DMS153 (cell line): ENCODE results near the gene INSYN2B.

Experiments
- DNase-seq: peaks from one replicate; lab custom pipeline; 2025; lab: John Stamatoyannopoulos, UW

INSYN2B gene

GRCh38 chr5:169889572-169889971 lies 90.7 kb downstream of the INSYN2B start:
- DNase-seq: no peak

- DNase-seq: no peak
Measured at GRCh38 chr5:169886677-169887076, 93.6 kb downstream of the INSYN2B start.

GRCh38 chr5:169886033-169886432 lies 94.3 kb downstream of the INSYN2B start:
- DNase-seq: no peak

GRCh38 chr5:169881702-169882303 lies 98.5 kb downstream of the INSYN2B start:
- DNase-seq: no peak

- DNase-seq: no peak
Measured at GRCh38 chr5:169880785-169881184, 99.5 kb downstream of the INSYN2B start.

- DNase-seq: no peak
Measured at GRCh38 chr5:169880012-169880663, 100.2 kb downstream of the INSYN2B start.

GRCh38 chr5:169876386-169876785 lies 103.9 kb downstream of the INSYN2B start:
- no peak for DNase-seq

GRCh38 chr5:169875731-169876130 lies 104.6 kb downstream of the INSYN2B start:
- no peak for DNase-seq

- DNase-seq: no peak
Measured at GRCh38 chr5:169875091-169875728, 105.1 kb downstream of the INSYN2B start.

GRCh38 chr5:169874621-169875020 lies 105.7 kb downstream of the INSYN2B start:
- DNase-seq: no peak

- DNase-seq: no peak
Measured at GRCh38 chr5:169873642-169874041, 106.7 kb downstream of the INSYN2B start.

- no peak for DNase-seq
Measured at GRCh38 chr5:169871826-169872490, 108.3 kb downstream of the INSYN2B start.

GRCh38 chr5:169870211-169870610 lies 110.1 kb downstream of the INSYN2B start:
- no peak for DNase-seq

- no peak for DNase-seq
Measured at GRCh38 chr5:169869066-169869465, 111.2 kb downstream of the INSYN2B start.

- no peak for DNase-seq
Measured at GRCh38 chr5:169867347-169867746, 112.9 kb downstream of the INSYN2B start.

GRCh38 chr5:169864483-169864882 lies 115.8 kb downstream of the INSYN2B start:
- no peak for DNase-seq

- DNase-seq: no peak
Measured at GRCh38 chr5:169862391-169862811, 117.9 kb downstream of the INSYN2B start.

- DNase-seq: no peak
Measured at GRCh38 chr5:169861934-169862333, 118.4 kb downstream of the INSYN2B start.

GRCh38 chr5:169861433-169861832 lies 118.9 kb downstream of the INSYN2B start:
- DNase-seq: no peak

- DNase-seq: no peak
Measured at GRCh38 chr5:169860585-169860984, 119.7 kb downstream of the INSYN2B start.

- DNase-seq: no peak
Measured at GRCh38 chr5:169856571-169856970, 123.7 kb downstream of the INSYN2B start.

- DNase-seq: no peak
Measured at GRCh38 chr5:169851321-169851850, 128.9 kb downstream of the INSYN2B start.

- DNase-seq: no peak
Measured at GRCh38 chr5:169850409-169850808, 129.9 kb downstream of the INSYN2B start.
